Stimulated activated CD4-positive, alpha-beta T cell treated with anti-CD3 and anti-CD28 coated beads, Interleukin-4, amount 100 ng/mL, for 24 hours (primary cell): ENCODE results near the gene ZNF845.
"Not testable (repeated sequence)": the region's sequence is repeated elsewhere in the genome, so short reads cannot be mapped to it uniquely, and the experiment has no call there.

Experiments used
- DNase-seq: peaks from one replicate; pipeline ENCODE4 v3.0.0-alpha.2; 2020

Gene ZNF845

GRCh38 chr19:53388168-53388567, 54.6 kb downstream of the ZNF845 start:
- DNase-seq, result no peak

- no peak for DNase-seq
Measured at GRCh38 chr19:53388904-53389303, 55.4 kb downstream of the ZNF845 start.

- no peak for DNase-seq
Measured at GRCh38 chr19:53389571-53389970, 56.0 kb downstream of the ZNF845 start.

- no peak for DNase-seq
Measured at GRCh38 chr19:53389978-53390377, 56.4 kb downstream of the ZNF845 start.

GRCh38 chr19:53394522-53394973, 61.0 kb downstream of the ZNF845 start:
- no peak for DNase-seq

- DNase-seq, result peak; percentile 97
Measured at GRCh38 chr19:53394974-53395839, 61.7 kb downstream of the ZNF845 start, which contains the start of gene ZNF765. TSS of gene ZNF765 (plus strand) at chr19:53395149. CDS start at chr19:53398016, 2,867 bp downstream.

GRCh38 chr19:53395840-53396524, 62.4 kb downstream of the ZNF845 start:
- DNase-seq, result not testable (repeated sequence)

- no peak for DNase-seq
Measured at GRCh38 chr19:53396525-53396868, 62.9 kb downstream of the ZNF845 start.

- DNase-seq, result not testable (repeated sequence)
Measured at GRCh38 chr19:53397918-53398317, 64.4 kb downstream of the ZNF845 start.
